ENCODE data around the gene NLRP5. TPM values are rescaled to one million over a fixed set of nuclear protein-coding genes. Genes with fewer than 3 reads are reported as not detected.

Gene NLRP5
- total RNA-seq, 1 experiment from 2014 or later: not detected

GRCh38 chr19:56110515-56111448, 124.2 kb downstream of the NLRP5 start:
- Histone ChIP-seq H3K27me3 (no peaks in the 10 kb centered on the region), H3K4me3 (no peak overlapping the region), H3K27ac (peak overlapping the region; percentile 76), H3K9me3 (replicated peaks) (no peaks in the 10 kb centered on the region), H3K36me3 (peaks cover 15% of the 10 kb centered on the region), H3K4me1 (peaks cover 30% of the 10 kb centered on the region)
- DNase-seq: peak; percentile 74 to 80

Other genes with a start within 250 kb of the NLRP5 start
- gene NLRP9, start 248.4 kb upstream of the NLRP5 start, total RNA-seq (2014; rRNA removed; shearing (Covaris generic)): 0.02 TPM in 1 of 2 replicates, not detected in the other
- 1.1 TPM in 2 replicates for gene RFPL4A, start 227.7 kb upstream of the NLRP5 start, total RNA-seq (2014; rRNA removed; shearing (Covaris generic))
- gene RFPL4AL1, start 217.7 kb upstream of the NLRP5 start, total RNA-seq (2014; rRNA removed; shearing (Covaris generic)): 0.61 and 1.1 TPM in 2 replicates
- 4.6 and 4.9 TPM in 2 replicates for gene NLRP11, start 154.8 kb upstream of the NLRP5 start, total RNA-seq (2014; rRNA removed; shearing (Covaris generic))
- gene NLRP4, start 150.2 kb upstream of the NLRP5 start, total RNA-seq (2014; rRNA removed; shearing (Covaris generic)): not detected in 2 replicates
- gene NLRP13, start 54.4 kb upstream of the NLRP5 start, total RNA-seq (2014; rRNA removed; shearing (Covaris generic)): not detected in 2 replicates
- gene NLRP8, start 38.9 kb upstream of the NLRP5 start, total RNA-seq (2014; rRNA removed; shearing (Covaris generic)): 0.08 TPM in 1 of 2 replicates, not detected in the other
- 24.7 and 24.8 TPM in 2 replicates for gene ZNF787, start 134.5 kb downstream of the NLRP5 start, total RNA-seq (2014; rRNA removed; shearing (Covaris generic))
- gene ZNF444, start 154.5 kb downstream of the NLRP5 start, total RNA-seq (2014; rRNA removed; shearing (Covaris generic)): 18.7 and 19.8 TPM in 2 replicates
- gene GALP, start 189.2 kb downstream of the NLRP5 start, total RNA-seq (2014; rRNA removed; shearing (Covaris generic)): not detected in 2 replicates
- gene ZSCAN5B, start 211.0 kb downstream of the NLRP5 start, total RNA-seq (2014; rRNA removed; shearing (Covaris generic)): 0.10 TPM in 1 of 2 replicates, not detected in the other
- gene ZSCAN5C, start 215.5 kb downstream of the NLRP5 start, total RNA-seq (2014; rRNA removed; shearing (Covaris generic)): not detected in 2 replicates

All from SJCRH30 (cell line).